Stimulated activated CD4-positive, alpha-beta T cell treated with anti-CD3 and anti-CD28 coated beads, TNF-alpha, amount 100 ng/mL, for 1 hour (primary cell): ENCODE results near the gene ADGRG6.
"Not testable (repeated sequence)": the region's sequence is repeated elsewhere in the genome, so short reads cannot be mapped to it uniquely, and the experiment has no call there.

Experiments
- DNase-seq, 3 donors: peaks; one replicate each; pipeline ENCODE4 v3.0.0-alpha.2; 2020; ENCODE audit warnings: low read depth in 3 of 3, low spot score in 1 of 3

ADGRG6 gene

DNA sequence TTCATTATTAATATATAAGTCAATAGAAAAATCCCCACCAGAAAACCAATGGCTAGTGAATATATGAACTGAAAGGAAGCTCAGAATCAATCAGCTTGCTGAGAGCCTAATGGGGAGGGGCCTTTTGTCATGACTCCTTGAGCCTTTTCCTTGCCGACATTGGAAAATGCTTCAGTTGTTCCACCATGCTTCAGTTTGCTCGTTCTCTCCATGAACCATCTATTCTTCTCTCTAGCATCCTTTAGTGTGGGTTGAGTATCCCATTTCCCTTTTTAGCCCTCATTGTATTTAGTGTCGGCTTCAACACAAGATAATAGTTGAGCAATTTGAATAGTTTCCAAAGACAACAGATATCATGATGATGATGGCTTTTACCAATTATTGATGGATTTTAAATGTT is 139.9 kb downstream of the ADGRG6 start:
- no peak for DNase-seq

DNA sequence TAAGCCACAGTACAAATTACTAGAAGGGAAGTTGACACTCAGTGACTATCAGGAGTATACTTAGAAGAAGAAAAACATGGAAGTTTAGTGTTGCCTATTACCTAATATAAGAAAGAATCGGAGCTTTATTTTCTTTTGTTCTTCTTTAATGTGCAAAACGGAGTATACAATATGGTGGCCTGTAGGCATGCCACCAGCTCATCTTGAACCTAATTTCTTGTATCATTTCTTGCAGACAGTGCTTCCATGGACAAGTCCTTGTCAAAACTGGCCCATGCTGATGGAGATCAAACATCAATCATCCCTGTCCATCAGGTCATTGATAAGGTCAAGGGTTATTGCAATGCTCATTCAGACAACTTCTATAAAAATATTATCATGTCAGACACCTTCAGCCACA is 141.3 kb downstream of the ADGRG6 start:
- no peak for DNase-seq

DNA sequence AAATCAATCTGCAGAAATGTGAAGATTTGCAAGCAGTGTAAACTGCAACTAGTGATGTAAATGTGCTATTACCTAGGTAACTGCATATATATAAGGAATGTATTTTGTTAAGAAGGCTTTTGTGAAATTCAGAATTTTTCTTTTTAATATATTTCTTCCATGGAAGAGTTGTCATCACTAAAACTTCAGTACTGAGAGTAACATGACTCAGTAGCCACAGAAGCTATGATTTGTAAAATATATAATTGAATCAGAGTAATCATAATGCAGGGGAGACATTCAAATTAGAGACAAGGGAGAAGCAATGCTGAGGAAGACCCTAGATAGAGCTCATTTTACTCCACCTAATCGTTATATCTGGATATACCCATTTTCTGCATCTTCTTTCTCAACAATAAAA is 141.7 kb downstream of the ADGRG6 start:
- no peak for DNase-seq

DNA sequence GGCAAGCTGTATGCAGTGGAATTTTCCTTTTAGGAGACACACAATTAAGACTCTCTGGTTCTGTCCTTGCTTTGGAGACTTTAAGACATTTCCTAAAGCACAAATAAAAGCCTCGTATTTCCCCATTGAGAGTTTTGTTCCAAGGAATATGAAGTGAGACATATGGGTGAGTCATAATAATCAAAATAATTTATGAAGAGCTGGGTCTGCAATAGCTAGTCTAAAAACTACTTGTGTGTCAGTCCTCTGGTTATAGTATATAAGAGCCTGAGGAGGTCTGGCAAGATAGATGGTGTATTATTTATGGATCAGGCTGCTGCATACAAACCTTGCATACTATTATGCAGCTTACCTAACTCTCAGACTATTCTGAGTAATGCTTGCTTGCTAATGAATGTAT is 142.6 kb downstream of the ADGRG6 start:
- no peak for DNase-seq

DNA sequence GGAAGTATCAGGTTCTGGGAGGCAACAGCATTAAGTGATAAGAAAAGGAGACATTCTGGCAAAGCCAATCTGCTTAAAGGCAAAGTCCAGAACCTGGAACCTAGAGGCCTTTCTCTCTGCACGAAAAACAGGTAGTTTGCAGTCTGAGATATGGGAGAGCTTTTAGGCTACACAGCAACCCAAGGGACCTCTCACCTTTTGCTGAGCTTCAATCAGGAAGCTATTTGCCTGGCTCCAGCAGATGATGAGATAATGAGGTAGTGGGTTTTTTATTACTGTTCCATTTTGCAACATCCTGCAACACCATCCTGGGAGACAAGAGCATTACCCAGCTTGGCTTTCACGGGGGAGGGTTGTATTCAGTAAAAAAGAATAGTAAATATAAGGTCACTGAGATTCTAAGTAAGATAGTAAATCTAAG is 143.1 kb downstream of the ADGRG6 start:
- no peak for DNase-seq

DNA sequence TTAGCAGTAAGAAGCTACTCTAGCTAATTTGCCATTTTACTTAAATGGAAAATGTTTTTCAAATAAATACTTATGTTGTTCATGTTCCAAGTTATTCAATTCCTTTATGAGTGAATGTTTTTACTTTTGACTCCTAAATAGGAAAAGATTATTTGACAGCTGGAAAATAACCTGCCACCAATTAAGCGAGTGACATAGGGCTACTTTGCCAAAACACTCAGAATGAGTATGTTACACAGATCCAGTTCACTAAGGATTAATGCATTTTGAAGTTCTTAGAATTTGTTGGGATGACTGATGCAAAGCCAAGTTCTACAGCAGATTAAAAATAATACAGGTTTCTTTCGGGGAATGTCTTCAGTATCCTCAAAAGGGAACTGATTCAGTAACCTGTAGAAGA is 144.4 kb downstream of the ADGRG6 start:
- DNase-seq, result no peak

DNA sequence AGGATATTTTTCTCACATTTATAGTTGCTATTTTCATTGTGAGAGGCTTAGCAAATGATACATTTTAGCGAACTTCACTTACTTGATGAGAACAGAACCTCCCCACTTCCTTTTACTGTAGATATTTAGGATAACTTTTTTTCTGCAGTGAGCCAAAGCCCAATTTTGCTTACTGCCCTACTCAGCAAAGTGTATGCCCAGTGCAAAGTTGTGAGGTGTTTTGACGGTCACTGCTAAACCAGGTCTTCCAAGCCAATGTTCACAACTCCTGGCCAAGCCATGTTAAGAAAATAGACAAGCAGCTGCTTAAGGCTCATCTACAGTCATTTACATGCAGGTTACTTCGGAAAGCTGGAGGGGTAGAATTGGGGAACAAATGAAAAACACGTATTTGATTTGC is 144.8 kb downstream of the ADGRG6 start:
- DNase-seq, result no peak

DNA sequence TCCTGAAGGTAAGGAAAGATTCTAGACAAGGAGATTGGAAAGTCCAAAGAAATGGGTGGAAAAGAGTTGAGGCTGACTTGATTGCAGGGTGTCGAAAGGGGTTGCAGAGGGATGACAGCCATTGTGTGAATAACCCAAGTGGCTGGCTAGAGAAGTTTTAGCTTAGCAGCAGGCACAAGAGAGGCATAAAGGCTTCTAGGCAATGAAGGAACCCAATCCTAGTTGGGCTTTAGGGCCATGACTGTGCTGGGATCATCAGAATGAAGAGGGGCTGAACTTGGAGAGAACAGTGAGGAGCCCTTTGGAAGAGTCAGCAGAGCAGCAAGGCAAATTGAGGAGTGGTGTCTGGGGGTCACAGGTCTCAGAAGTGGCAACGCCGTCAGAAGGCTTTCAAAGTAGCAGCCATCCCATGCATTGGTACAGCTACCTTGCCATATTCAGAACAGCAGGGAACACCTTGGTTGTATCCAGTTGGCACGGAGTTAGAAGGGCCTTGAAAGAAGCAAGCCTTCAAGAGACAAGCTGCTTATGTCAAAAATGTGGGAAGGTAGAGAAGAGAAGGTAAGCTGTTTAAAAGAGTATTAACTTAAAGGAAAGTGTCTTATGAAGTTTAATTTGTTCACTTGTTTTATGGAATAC is 146.4 kb downstream of the ADGRG6 start:
- DNase-seq, result no peak

DNA sequence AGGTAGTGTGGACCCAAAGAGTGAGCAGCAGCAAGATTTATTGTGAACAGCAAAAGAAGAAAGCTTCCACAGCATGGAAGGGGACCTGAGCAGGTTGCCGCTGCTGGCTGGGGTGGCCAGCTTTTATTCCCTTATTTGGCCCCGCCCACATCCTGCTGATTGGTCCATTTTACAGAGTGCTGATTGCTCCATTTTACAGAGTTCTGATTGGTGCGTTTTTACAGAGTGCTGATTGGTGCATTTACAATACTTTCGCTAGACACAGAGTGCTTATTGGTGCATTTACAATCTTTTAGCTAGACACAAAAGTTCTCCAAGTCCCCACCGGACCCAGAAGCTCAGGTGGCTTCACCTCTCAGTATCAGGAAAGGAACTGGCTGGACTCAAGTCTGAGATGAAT is 149.0 kb downstream of the ADGRG6 start:
- not testable (repeated sequence) for DNase-seq

DNA sequence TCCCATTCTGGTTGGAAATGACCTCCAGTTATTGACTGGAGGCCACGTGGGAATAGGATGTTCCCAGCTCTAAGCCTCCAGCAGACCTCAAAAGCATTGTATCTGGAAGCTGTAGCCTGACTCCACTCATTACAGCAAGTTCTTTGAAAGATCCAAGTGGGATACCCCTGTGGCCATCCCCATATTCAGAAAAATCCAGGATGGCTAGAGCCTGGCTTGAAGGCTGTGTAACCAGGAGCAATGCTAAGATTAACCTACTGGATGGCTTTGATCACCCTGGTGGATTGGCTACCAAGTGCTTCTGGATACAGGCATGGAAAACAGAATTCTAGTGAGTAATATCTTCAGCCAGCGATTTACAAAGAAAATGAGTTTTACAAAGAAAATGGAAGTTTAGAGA is 151.2 kb downstream of the ADGRG6 start:
- no peak for DNase-seq

DNA sequence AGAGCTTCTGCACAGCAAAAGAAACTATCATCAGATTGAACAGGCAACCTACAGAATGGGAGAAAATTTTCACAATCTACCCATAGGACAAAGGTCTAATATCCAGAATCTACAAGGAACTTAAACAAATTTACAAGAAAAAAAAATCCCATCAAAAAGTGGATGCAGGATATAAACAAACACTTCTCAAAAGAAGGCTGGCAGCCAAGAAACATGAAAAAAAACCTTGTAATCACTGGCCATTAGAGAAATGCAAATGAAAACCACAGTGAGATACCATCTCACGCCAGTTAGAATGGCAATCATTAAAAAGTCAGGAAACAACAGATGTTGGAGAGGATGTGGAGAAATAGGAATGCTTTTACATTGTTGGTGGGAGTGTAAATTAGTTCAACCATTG is 152.4 kb downstream of the ADGRG6 start:
- not testable (repeated sequence) for DNase-seq

DNA sequence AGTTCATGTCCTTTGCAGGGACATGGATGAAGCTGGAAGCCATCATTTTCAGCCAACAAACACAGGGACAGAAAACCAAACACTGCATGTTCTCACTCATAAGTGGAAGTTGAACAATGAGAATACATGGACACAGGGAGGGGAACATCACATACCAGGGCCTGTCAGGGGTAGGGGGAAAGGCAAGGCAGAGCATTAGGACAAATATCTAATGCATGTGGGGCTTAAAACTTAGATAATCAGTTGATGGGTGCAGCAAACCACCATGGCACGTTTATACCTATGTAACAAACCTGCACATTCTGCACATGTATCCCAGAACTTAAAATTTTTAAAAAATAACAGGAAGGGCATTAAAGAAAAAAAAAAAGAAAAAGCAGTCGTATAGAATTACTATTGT is 153.0 kb downstream of the ADGRG6 start:
- DNase-seq, result not testable (repeated sequence)

DNA sequence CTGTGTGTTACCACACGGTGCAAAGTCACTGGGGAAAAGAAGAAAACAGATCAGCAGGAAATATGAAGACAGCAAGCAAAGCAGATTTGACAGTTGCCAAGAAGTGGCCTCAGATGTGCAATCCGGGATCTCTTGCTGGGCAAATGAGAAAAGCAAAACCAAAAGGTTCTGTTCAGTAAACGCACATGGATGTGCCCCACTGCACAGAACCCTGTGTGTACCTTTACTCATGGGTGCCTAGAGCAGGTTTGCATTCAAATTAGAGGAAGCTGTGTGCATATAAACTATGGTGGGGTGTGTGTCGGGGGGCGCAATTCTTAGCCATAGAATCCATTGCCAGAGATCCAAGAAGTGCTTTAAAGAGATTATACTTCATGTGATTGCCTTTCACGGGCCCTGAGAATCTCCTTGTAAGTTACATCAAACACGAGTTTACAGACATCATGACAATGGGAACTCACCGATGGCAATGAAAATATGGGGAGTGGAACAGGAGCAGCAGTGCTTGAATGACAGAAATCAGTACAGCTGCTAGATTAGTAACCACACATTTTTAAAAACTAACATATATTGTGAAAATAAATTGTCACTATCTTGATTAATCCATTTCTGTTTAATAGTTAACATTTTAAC is 154.3 kb downstream of the ADGRG6 start:
- DNase-seq, result no peak

DNA sequence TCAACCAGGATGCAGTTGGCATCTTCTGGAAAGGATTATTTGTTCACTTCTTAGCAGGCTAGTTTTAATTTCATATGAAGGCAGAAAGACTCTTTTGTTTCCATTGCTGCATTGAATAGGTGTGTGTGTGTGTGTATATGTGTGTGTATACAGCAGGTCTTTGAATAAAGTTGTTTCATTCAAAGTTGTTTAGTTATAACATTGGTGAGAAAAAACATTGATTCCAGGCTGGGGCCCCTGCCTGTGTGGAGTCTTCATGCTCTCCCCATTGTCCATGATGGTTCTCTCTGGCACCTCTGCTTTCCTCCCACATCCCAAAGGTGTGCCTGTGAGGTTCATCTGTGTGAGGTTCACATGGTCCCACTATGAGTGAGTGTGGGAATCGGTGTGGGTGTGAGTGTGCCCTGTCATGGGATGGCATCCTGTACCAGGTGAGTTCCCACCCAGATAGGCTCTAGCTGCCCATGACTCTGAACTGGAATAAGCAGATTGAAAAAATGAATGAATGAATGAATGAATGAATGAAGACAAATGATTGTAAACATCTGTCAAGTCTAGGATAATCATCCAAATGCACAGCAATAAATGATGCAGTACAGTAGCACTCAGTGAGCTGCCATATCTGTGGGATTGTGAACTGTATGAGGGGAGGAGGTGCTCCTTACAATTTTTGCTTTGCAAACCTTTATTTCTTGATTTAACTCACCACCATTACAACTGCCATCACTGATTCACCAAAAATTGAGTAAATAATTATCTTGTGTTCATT is 156.0 kb downstream of the ADGRG6 start:
- no peak for DNase-seq

DNA sequence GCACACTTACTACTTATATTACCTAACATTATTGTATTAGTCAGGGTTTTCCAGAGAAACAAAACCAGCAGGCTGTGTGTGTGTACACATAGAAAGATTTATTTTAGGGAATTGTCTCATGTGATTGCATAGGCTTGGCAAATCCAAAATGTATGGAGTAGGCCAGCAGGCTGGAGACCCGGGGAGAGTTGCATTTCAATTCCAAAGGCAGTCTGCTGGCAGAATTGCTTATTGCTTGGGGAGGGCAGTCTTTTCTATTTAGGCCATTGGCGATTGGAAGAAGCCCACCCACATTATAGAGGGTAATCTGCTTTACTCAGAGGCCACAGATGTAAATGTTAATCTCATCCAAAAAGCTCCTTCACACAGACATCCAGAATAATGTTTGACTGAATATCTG is 157.0 kb downstream of the ADGRG6 start:
- no peak for DNase-seq

DNA sequence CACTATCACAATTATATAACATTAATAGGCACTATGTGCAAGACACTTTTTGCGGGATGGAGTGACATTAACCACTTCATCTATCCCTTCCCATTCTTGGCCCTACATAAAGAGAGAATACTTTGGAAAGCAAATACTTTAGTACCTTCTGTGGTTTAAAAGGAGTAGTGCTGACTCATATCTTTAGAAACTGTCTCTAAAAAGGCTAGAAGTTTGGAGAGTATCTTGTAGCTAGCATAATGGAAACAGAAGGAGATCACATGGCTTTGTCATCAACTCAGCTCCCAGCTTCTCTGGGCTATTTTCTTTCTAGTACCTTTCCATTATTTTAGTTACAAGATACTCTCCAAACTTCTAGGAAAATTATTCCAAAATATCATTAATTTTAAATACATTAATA is 157.5 kb downstream of the ADGRG6 start:
- no peak for DNase-seq

DNA sequence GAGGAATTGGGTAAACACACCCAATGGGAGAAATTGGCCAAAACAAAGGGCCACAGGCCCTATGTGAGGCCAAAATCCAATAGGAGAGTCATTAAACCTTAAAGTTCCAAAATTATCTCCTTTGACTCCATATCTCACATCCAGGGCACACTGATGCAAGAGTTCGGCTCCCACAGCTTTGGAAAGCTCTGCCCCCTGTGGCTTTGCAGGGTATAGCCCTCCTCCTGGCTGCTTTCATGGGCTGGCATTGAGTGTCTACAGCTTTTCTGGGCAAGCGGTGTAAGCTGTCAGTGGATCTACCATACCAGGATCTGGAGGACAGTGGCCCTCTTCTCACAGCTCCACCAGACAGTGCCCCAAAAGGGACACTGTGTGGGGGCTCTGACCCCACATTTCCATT is 160.5 kb downstream of the ADGRG6 start:
- no peak for DNase-seq

DNA sequence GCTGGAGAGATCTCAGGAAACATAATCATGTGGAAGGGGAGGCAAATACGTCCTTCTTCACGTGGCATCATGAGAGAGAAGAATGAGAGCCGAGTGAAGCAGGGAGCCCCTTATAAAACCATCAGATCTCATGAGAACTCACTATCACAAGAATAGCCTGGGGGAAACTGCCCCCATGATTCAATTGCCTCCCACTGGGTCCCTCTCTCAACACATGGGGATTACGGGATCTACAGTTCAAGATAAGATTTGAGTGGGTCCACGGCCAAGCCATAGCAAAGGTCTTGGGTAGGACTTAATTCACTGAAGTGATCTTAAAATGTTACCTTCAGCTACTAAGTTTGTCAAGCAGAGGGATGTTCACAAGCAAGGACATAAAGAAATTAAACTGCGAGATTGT is 162.2 kb downstream of the ADGRG6 start:
- no peak for DNase-seq

DNA sequence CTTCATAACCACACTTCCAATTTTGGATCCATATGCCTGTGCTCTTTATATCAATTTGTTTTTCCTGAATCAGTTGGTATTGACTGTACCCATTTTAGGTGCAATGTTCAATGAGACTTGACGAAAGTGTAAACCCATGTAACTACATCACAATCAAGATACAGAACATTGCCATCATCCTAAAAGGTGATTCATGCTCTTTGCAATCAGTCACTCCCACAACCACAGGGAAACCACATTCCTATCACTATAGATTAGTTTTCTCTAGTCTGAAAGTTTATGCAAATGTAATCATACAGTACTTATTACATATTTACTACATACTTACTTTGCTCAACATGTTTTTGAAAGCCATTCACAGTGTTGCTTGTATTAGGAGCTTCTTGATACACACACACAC is 167.4 kb downstream of the ADGRG6 start:
- no peak for DNase-seq

DNA sequence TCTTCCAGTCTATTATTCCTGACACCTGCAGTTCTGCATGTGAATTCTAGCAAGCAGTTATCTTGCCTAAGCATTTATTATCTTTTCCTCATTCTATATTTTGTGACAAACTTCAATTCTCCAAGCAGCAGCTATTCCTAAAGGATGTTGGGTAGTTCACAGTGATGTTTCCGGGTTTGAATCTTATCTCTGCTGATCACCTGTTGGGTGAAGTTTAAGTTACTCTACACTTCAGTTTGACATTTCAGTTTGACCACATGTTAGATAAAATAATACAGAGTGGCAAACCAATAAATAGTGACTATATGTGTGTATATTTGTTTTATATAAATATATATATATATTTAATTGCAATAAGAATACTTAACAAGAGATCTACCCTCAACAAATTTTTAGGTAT is 168.6 kb downstream of the ADGRG6 start:
- no peak for DNase-seq

DNA sequence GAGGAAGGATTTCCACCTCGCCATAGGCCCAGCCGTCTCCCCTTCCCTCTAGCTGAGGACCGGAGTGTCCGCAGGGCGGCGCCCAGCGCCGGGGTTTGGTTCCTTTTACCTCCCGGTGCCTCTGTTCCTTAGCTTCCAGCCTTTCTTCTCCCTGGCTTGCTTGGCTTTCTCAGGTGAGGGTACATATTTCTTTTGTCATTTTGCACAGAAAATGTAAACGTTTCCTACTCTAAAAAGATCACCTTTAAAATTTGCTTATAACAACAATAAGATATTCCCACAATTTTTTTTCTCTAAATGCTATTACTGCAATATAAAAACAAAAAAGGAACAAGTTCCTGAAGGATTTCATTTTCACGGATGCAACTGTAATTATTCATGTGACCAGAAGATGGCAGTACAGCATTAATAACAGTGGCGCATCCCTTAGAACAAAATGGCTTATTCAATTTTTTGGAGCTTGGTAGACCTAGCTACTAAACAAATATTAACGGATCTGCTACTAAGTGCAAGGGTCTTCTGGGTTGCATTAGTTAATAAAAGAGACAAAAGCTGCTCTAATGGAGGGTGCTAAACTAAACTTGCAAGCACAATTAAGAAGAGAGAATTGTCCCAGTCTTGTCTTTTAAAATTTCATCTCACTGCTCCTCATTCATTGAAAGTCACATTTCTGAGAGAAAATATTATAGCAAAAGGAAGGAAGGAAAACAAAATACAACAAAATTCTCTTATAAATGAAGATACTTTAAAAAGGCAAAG is 172.9 kb downstream of the ADGRG6 start:
- DNase-seq, result no peak

DNA sequence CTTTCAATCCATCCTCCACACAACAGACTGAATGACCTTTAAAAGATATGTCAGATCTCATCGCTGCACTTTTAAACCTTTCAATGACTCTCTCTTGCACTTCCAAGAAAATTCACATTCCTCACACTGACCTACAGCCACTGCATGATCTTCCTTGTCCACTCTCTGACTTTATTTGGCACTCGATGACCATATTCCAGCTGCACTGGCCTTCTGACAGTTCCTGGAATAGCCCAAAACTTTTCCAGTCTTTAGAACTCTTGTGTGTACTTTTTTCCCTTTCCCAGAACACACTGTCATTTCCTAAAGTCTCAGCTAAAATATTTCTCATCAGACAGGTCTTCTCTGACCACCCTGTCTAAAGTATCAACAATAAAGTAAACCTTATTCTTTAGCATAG is 174.6 kb downstream of the ADGRG6 start:
- DNase-seq, result no peak
